Suprapubic skin (tissue), 3 donors: ENCODE measurements around the gene SHROOM2.

Experiments
- CTCF ChIP-seq, 2 donors: fragments of 200-600 bp in 1 of 2; fragments of 450-650 bp in 1 of 2; sonication (generic) in 1 of 2; IDR thresholded peaks; one replicate each; pipeline ENCODE4 v1.5.1; 2016 to 2019; ENCODE audit warnings: antibody characterized with exemption in 2 of 2, mild to moderate bottlenecking in 1 of 2, moderate library complexity in 1 of 2
- EP300 ChIP-seq: sonication (generic); formaldehyde crosslinking; IDR thresholded peaks from one replicate; pipeline ENCODE4 v1.6.1; 2017; ENCODE audit warnings: antibody characterized with exemption

GRCh38 chrX:9903146-9903545 is 116.9 kb downstream of the SHROOM2 start:
- no peak for TF ChIP-seq CTCF (IDR thresholded peaks at IDR 0.05)
- TF ChIP-seq EP300, result no peak
